HS-5 (cell line): ENCODE results near the gene DPEP2.
"Not testable (repeated sequence)": the region's sequence is repeated elsewhere in the genome, so short reads cannot be mapped to it uniquely, and the experiment has no call there.

ENCODE experiments used
- DNase-seq: peaks from one replicate; pipeline ENCODE4 v3.0.0-alpha.2; 2012; ENCODE audit warnings: low read depth

Gene DPEP2

GRCh38 chr16:68005211-68005610 lies 5.9 kb upstream of the DPEP2 start:
- no peak for DNase-seq

GRCh38 chr16:68003031-68003430 lies 3.7 kb upstream of the DPEP2 start:
- DNase-seq, result peak; percentile 22

- no peak for DNase-seq
Observed at GRCh38 chr16:68000450-68000849, 1.2 kb upstream of the DPEP2 start.

- DNase-seq, result no peak
Observed at GRCh38 chr16:67999985-68000384, 701 bp upstream of the DPEP2 start.

GRCh38 chr16:67998231-67998778 lies 979 bp downstream of the DPEP2 start:
- DNase-seq, result not testable (repeated sequence)

GRCh38 chr16:67996666-67997065 lies 2.6 kb downstream of the DPEP2 start:
- no peak for DNase-seq

- DNase-seq, result peak; percentile 6
Observed at GRCh38 chr16:67995423-67995822, 3.9 kb downstream of the DPEP2 start.

GRCh38 chr16:67994040-67994408 lies 5.3 kb downstream of the DPEP2 start:
- DNase-seq, result not testable (repeated sequence)

- DNase-seq, result no peak
Observed at GRCh38 chr16:67993207-67994039, 5.9 kb downstream of the DPEP2 start.

GRCh38 chr16:67992661-67993206 lies 6.5 kb downstream of the DPEP2 start:
- no peak for DNase-seq

- no peak for DNase-seq
Observed at GRCh38 chr16:67990018-67990386, 9.3 kb downstream of the DPEP2 start.

- DNase-seq, result no peak
Observed at GRCh38 chr16:67989322-67990017, 9.8 kb downstream of the DPEP2 start.

- DNase-seq, result no peak
Observed at GRCh38 chr16:67988675-67989074, 10.6 kb downstream of the DPEP2 start.

- no peak for DNase-seq
Observed at GRCh38 chr16:67987460-67988160, 11.7 kb downstream of the DPEP2 start.

- no peak for DNase-seq
Observed at GRCh38 chr16:67986949-67987348, 12.3 kb downstream of the DPEP2 start.

- DNase-seq, result no peak
Observed at GRCh38 chr16:67982011-67982696, 17.1 kb downstream of the DPEP2 start.

GRCh38 chr16:67979955-67980678 lies 19.2 kb downstream of the DPEP2 start, which contains the start of gene DPEP3:
TSS of gene DPEP3 (minus strand) at chr16:67980499. CDS start at chr16:67980380, 119 bp downstream.
- DNase-seq, result no peak

- DNase-seq, result no peak
Observed at GRCh38 chr16:67977469-67978227, 21.6 kb downstream of the DPEP2 start.

- DNase-seq, result no peak
Observed at GRCh38 chr16:67977005-67977404, 22.3 kb downstream of the DPEP2 start.

GRCh38 chr16:67976205-67976604 lies 23.1 kb downstream of the DPEP2 start:
- DNase-seq, result no peak
